Left lung (tissue), 10 donors: ENCODE results near the gene STK33. TPM values are rescaled to one million over a fixed set of nuclear protein-coding genes. Genes with fewer than 3 reads are reported as not detected.

ENCODE experiments used
- ATAC-seq: fragments of 200-7000 bp; cut with Tn5 transposase; one replicate; pipeline ENCODE4 v1.9.1; 2020; ENCODE audit warnings: moderate library complexity
- DNase-seq, 4 donors: peaks; one replicate each; pipeline ENCODE4 v3.0.0-alpha.2; 2013 to 2020
- H3K27ac ChIP-seq, 2 donors: fragments of 200-600 bp; sonication (generic) in 1 of 2; one replicate each; pipeline versions ENCODE4 v1.5.0 to v1.8.0; 2020 to 2021
- H3K27me3 ChIP-seq, 2 donors: fragments of 200-600 bp; sonication (generic) in 1 of 2; one replicate each; pipeline versions ENCODE4 v1.5.0 to v1.8.0; 2020 to 2021
- H3K36me3 ChIP-seq, 2 donors: fragments of 200-600 bp; sonication (generic) in 1 of 2; one replicate each; pipeline versions ENCODE4 v1.5.0 to v1.8.0; 2020 to 2021
- H3K4me1 ChIP-seq, 2 donors: fragments of 200-600 bp; one replicate each; pipeline ENCODE4 v1.8.0; 2021
- H3K4me3 ChIP-seq, 2 donors: fragments of 200-600 bp; sonication (generic) in 1 of 2; one replicate each; pipeline versions ENCODE4 v1.5.0 to v1.8.0; 2020 to 2021; ENCODE audit warnings: mild to moderate bottlenecking in 1 of 2
- H3K9me3 ChIP-seq, 2 donors: fragments of 200-600 bp; sonication (generic) in 1 of 2; one replicate each; pipeline versions ENCODE4 v1.5.0 to v1.8.0; 2020 to 2021
- CTCF ChIP-seq, 2 donors: fragments of 200-600 bp; sonication (generic) in 1 of 2; IDR thresholded peaks; one replicate each; pipeline versions ENCODE4 v1.5.0 to v1.8.0; 2021; ENCODE audit warnings: antibody characterized with exemption in 2 of 2
- intact Hi-C, 2 donors: fragments of 100-400 bp; cut with DNase I; formaldehyde crosslinking; loops; one replicate each; pipeline versions ENCODE4 v1.11.2 to v1.14.2; 2022
- polyA plus RNA-seq, 6 donors: library from polyadenylated mRNA; unstranded; fragments of 120-200 nt; gene quantifications; one replicate each; pipeline ENCODE4 v1.2.1, GENCODE V29; 2013; ENCODE audit not compliant: insufficient read length in 6 of 6
- total RNA-seq, 2 donors: library from RNA; stranded (reverse); fragmentation: NEBNext Ultra II Directional; extraction: Animal tissue kit (Norgen Biotek cat#: 25700); gene quantifications; one replicate each; pipeline ENCODE4 v1.2.1, GENCODE V29; 2021
- donor health status: DM: no; HTN: yes; CAD: no.
- donor health status: DM: no; HTN: no; CAD: no.

STK33 gene
- total and polyA plus RNA-seq, 8 donors: 16.6 to 31.0 (median 24.0) TPM

- Histone ChIP-seq H3K9me3 (no peaks in the 10 kb centered on the region), H3K27ac (peak overlapping the region; percentile 46 to 68), H3K36me3 (no peaks in the 10 kb centered on the region), H3K27me3 (no peaks in the 10 kb centered on the region), H3K4me1 (peaks cover 0 to 6% of the 10 kb centered on the region in 2 donors), H3K4me3 (no peak overlapping the region)
- DNase-seq: peak; percentile 44 to 84 (median 72)
- intact Hi-C loops: no loop called here
- ATAC-seq: peak; percentile 89
- peak; percentile 41 to 71 for TF ChIP-seq CTCF (IDR thresholded peaks at IDR 0.05)
Observed at GRCh38 chr11:8604078-8604723, 10.2 kb upstream of the STK33 start.

GRCh38 chr11:8603696-8604077 lies 9.7 kb upstream of the STK33 start:
- no peak for ATAC-seq
- TF ChIP-seq CTCF (IDR thresholded peaks at IDR 0.05): no peak

GRCh38 chr11:8601376-8602133 lies 7.5 kb upstream of the STK33 start:
- peaks cover 0 to 6% of the 10 kb centered on the region in 2 donors for H3K4me1 ChIP-seq
- ATAC-seq (no peak), DNase-seq (no peak)
- H3K4me3 ChIP-seq: no peak overlapping the region
- no peak for TF ChIP-seq CTCF (IDR thresholded peaks at IDR 0.05)
- no peak overlapping the region for H3K27ac ChIP-seq
- H3K36me3 ChIP-seq: no peaks in the 10 kb centered on the region
- intact Hi-C loops: no loop called here
- H3K9me3 ChIP-seq: no peaks in the 10 kb centered on the region
- H3K27me3 ChIP-seq: no peaks in the 10 kb centered on the region

More at GRCh38 chr11:8603696-8604077, 9.7 kb upstream of the STK33 start:
- no peak for DNase-seq
- no peaks in the 10 kb centered on the region for H3K27me3 ChIP-seq
- no peaks in the 10 kb centered on the region for H3K36me3 ChIP-seq
- H3K27ac ChIP-seq: peak overlapping the region in 1 of 2 donors; percentile 68
- intact Hi-C loops: no loop called here
- peaks cover 0 to 6% of the 10 kb centered on the region in 2 donors for H3K4me1 ChIP-seq
- H3K9me3 ChIP-seq: no peaks in the 10 kb centered on the region
- H3K4me3 ChIP-seq: no peak overlapping the region

GRCh38 chr11:8598506-8598905 lies 4.5 kb upstream of the STK33 start:
- DNase-seq (no peak), ATAC-seq (no peak)
- Histone ChIP-seq H3K36me3 (no peaks in the 10 kb centered on the region), H3K27ac (no peak overlapping the region), H3K4me3 (no peak overlapping the region), H3K4me1 (peaks cover 3 to 11% of the 10 kb centered on the region in 2 donors), H3K27me3 (peaks cover 0 to 18% of the 10 kb centered on the region in 2 donors), H3K9me3 (no peaks in the 10 kb centered on the region)
- no peak for TF ChIP-seq CTCF (IDR thresholded peaks at IDR 0.05)
- intact Hi-C loops: no loop called here

GRCh38 chr11:8597182-8597581 lies 3.2 kb upstream of the STK33 start:
- intact Hi-C loops: no loop called here
- TF ChIP-seq CTCF (IDR thresholded peaks at IDR 0.05): no peak
- ATAC-seq (peak; percentile 45), DNase-seq (peak in 2 of 4 donors; percentile 5 to 26)
- Histone ChIP-seq H3K4me3 (no peak overlapping the region), H3K27me3 (peaks cover 0 to 29% of the 10 kb centered on the region in 2 donors), H3K36me3 (no peaks in the 10 kb centered on the region), H3K9me3 (no peaks in the 10 kb centered on the region), H3K27ac (no peak overlapping the region), H3K4me1 (peaks cover 3 to 16% of the 10 kb centered on the region in 2 donors)
